SJCRH30 (cell line): Measurements from ENCODE around the gene ZNF512B. TPM values are rescaled to one million over a fixed set of nuclear protein-coding genes. Genes with fewer than 3 reads are reported as not detected.
"Not testable (repeated sequence)": the region's sequence is repeated elsewhere in the genome, so short reads cannot be mapped to it uniquely, and the experiment has no call there.

Experiments
- DNase-seq, 2 experiments: peaks; one replicate each; pipeline ENCODE4 v3.0.0-alpha.2; 2015 to 2020
- H3K27ac ChIP-seq: fragments of 250-450 bp; sonication (Bioruptor Pico); 2 replicates; pipeline ENCODE4 v1.5.1; 2020; ENCODE audit warnings: mild to moderate bottlenecking, moderate library complexity
- H3K27me3 ChIP-seq: fragments of 250-450 bp; sonication (Bioruptor Pico); 2 replicates; pipeline ENCODE4 v1.5.1; 2020; ENCODE audit warnings: mild to moderate bottlenecking, moderate library complexity
- H3K36me3 ChIP-seq: fragments of 250-450 bp; sonication (Bioruptor Pico); 2 replicates; pipeline ENCODE4 v1.5.1; 2020; ENCODE audit warnings: mild to moderate bottlenecking, moderate library complexity
- H3K4me1 ChIP-seq: fragments of 250-450 bp; sonication (Bioruptor Pico); 2 replicates; pipeline ENCODE4 v1.5.1; 2020; ENCODE audit warnings: mild to moderate bottlenecking, moderate library complexity
- H3K4me3 ChIP-seq: fragments of 250-450 bp; sonication (Bioruptor Pico); 2 replicates; pipeline ENCODE4 v1.5.1; 2020; ENCODE audit warnings: mild to moderate bottlenecking, moderate library complexity
- H3K9me3 ChIP-seq: fragments of 250-450 bp; sonication (Bioruptor Pico); replicated peaks from 2 replicates; pipeline ENCODE4 v1.5.1; 2020; ENCODE audit warnings: mild to moderate bottlenecking, moderate library complexity
- total RNA-seq: library from RNA; depleted of rRNA; stranded (reverse); fragments of >200 nt; shearing (Covaris generic); gene quantifications from 2 replicates; pipeline ENCODE4 v1.2.3, GENCODE V29; 2014

The ZNF512B gene
- total RNA-seq, 1 experiment from 2014 or later: 19.1 TPM

GRCh38 chr20:63962426-63963347 is 7.0 kb downstream of the ZNF512B start:
- Histone ChIP-seq H3K9me3 (no peaks in the 10 kb centered on the region), H3K27me3 (no peaks in the 10 kb centered on the region; the same call in 1 of the 2 replicates), H3K36me3 (peaks cover 24% of the 10 kb centered on the region), H3K4me3 (no peak overlapping the region), H3K4me1 (no peaks in the 10 kb centered on the region), H3K27ac (no peak overlapping the region)
- no peak for DNase-seq

GRCh38 chr20:63961664-63962425 is 7.9 kb downstream of the ZNF512B start:
- H3K27ac ChIP-seq: no peak overlapping the region
- H3K36me3 ChIP-seq: peaks cover 24% of the 10 kb centered on the region
- no peak overlapping the region for H3K4me3 ChIP-seq
- no peaks in the 10 kb centered on the region for H3K4me1 ChIP-seq
- no peaks in the 10 kb centered on the region for H3K9me3 ChIP-seq
- DNase-seq: no peak
- H3K27me3 ChIP-seq: no peaks in the 10 kb centered on the region; the same call in 1 of the 2 replicates

- not testable (repeated sequence) for H3K4me1 ChIP-seq, H3K27ac ChIP-seq, DNase-seq, H3K27me3 ChIP-seq, H3K4me3 ChIP-seq, H3K9me3 ChIP-seq
- H3K36me3 ChIP-seq: peaks cover 18% of the 10 kb centered on the region; the same call in 1 of the 2 replicates
Observed at GRCh38 chr20:63960654-63961621, 8.8 kb downstream of the ZNF512B start.

GRCh38 chr20:63959699-63960075 is 10.0 kb downstream of the ZNF512B start:
- 0 out of 2 replicates have a peak, but pooled peaks cover 3% of the 10 kb centered on the region for H3K4me1 ChIP-seq
- no peak overlapping the region for H3K27ac ChIP-seq
- H3K9me3 ChIP-seq: no peaks in the 10 kb centered on the region
- H3K36me3 ChIP-seq: peaks cover 18% of the 10 kb centered on the region; the same call in 1 of the 2 replicates
- no peak for DNase-seq
- H3K4me3 ChIP-seq: no peak overlapping the region
- no peaks in the 10 kb centered on the region for H3K27me3 ChIP-seq

- peaks cover 18% of the 10 kb centered on the region; the same call in 1 of the 2 replicates for H3K36me3 ChIP-seq
- no peaks in the 10 kb centered on the region for H3K27me3 ChIP-seq
- no peak for DNase-seq
- H3K9me3 ChIP-seq: no peaks in the 10 kb centered on the region
- no peak overlapping the region for H3K4me3 ChIP-seq
- no peak overlapping the region for H3K27ac ChIP-seq
- 0 out of 2 replicates have a peak, but pooled peaks cover 3% of the 10 kb centered on the region for H3K4me1 ChIP-seq
Observed at GRCh38 chr20:63958964-63959698, 10.6 kb downstream of the ZNF512B start.

- Histone ChIP-seq H3K27ac (no peak overlapping the region), H3K36me3 (peaks cover 13% of the 10 kb centered on the region; the same call in 1 of the 2 replicates), H3K27me3 (no peaks in the 10 kb centered on the region), H3K4me1 (0 out of 2 replicates have a peak, but pooled peaks cover 3% of the 10 kb centered on the region), H3K9me3 (no peaks in the 10 kb centered on the region), H3K4me3 (no peak overlapping the region)
- DNase-seq: no peak
Observed at GRCh38 chr20:63958471-63958870, 11.3 kb downstream of the ZNF512B start.

- no peaks in the 10 kb centered on the region for H3K27me3 ChIP-seq
- 0 out of 2 replicates have a peak, but pooled peaks cover 3% of the 10 kb centered on the region for H3K4me1 ChIP-seq
- DNase-seq: peak in 1 of 2 experiments; percentile 39
- H3K36me3 ChIP-seq: peaks cover 10% of the 10 kb centered on the region; the same call in 1 of the 2 replicates
- H3K4me3 ChIP-seq: no peak overlapping the region
- H3K9me3 ChIP-seq: no peaks in the 10 kb centered on the region
- H3K27ac ChIP-seq: no peak overlapping the region
Observed at GRCh38 chr20:63957690-63958441, 11.9 kb downstream of the ZNF512B start.

- DNase-seq: peak; percentile 58 to 61
- Histone ChIP-seq H3K4me1 (0 out of 2 replicates have a peak, but pooled peaks cover 3% of the 10 kb centered on the region), H3K36me3 (peaks cover 6% of the 10 kb centered on the region; the same call in 1 of the 2 replicates), H3K27ac (no peak overlapping the region), H3K9me3 (no peaks in the 10 kb centered on the region), H3K4me3 (peak overlapping the region; percentile 94), H3K27me3 (no peaks in the 10 kb centered on the region)
Observed at GRCh38 chr20:63957004-63957689, 12.6 kb downstream of the ZNF512B start.

GRCh38 chr20:63956664-63957003 is 13.1 kb downstream of the ZNF512B start:
- no peak overlapping the region for H3K27ac ChIP-seq
- H3K9me3 ChIP-seq: no peaks in the 10 kb centered on the region
- H3K4me3 ChIP-seq: peak overlapping the region; percentile 94
- peaks cover under 1% of the 10 kb centered on the region; the same call in 1 of the 2 replicates for H3K36me3 ChIP-seq
- H3K27me3 ChIP-seq: no peaks in the 10 kb centered on the region
- no peak for DNase-seq
- 0 out of 2 replicates have a peak, but pooled peaks cover 3% of the 10 kb centered on the region for H3K4me1 ChIP-seq

- DNase-seq: peak; percentile 94 to 97
- Histone ChIP-seq H3K27me3 (no peaks in the 10 kb centered on the region), H3K9me3 (no peaks in the 10 kb centered on the region), H3K27ac (peak within 1 kb of the TSS; percentile 86), H3K4me3 (peak within 1 kb of the TSS; percentile 94), H3K36me3 (no peaks in the 10 kb centered on the region), H3K4me1 (peaks cover 5% of the 10 kb centered on the region; the same call in 1 of the 2 replicates)
Observed at GRCh38 chr20:63955827-63956663, 13.7 kb downstream of the ZNF512B start, which contains the start of gene UCKL1. TSS of gene UCKL1 (minus strand) at chr20:63956416. CDS start at chr20:63956372, 44 bp downstream.

GRCh38 chr20:63955281-63955826 is 14.4 kb downstream of the ZNF512B start:
- peak; percentile 63 to 73 for DNase-seq
- Histone ChIP-seq H3K27me3 (no peaks in the 10 kb centered on the region), H3K27ac (peak overlapping the region; percentile 86), H3K9me3 (no peaks in the 10 kb centered on the region), H3K4me3 (peak overlapping the region; percentile 94), H3K4me1 (peaks cover 12% of the 10 kb centered on the region), H3K36me3 (no peaks in the 10 kb centered on the region)
